GM19238 (cell line): ENCODE results near the gene EIF5A.
A peak's percentile ranks its signal among the peaks of the same experiment; 100 is the strongest.

Source experiments
- DNase-seq: peaks from one replicate; pipeline ENCODE4 v3.0.0; 2011; ENCODE audit warnings: low spot score; ENCODE audit not compliant: insufficient read length

Gene EIF5A

DNA sequence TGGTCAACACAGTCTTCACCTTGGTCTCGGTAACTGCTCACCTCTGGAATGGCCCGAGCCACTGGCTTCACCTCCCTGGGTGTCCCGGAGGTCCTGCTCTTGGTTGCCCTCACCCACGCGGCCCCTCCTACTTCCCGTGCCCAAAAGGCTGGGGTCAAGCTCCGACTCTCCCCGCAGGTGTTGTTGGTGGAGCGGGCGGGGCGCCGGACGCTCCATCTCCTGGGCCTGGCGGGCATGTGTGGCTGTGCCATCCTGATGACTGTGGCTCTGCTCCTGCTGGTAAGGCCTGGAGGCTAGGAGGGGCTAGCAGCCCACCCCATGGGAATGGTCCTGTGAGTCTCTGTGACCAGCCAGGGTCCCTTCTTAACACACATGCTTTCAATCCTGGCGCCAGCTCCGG is 22.5 kb upstream of the EIF5A start:
- DNase-seq = no peak

DNA sequence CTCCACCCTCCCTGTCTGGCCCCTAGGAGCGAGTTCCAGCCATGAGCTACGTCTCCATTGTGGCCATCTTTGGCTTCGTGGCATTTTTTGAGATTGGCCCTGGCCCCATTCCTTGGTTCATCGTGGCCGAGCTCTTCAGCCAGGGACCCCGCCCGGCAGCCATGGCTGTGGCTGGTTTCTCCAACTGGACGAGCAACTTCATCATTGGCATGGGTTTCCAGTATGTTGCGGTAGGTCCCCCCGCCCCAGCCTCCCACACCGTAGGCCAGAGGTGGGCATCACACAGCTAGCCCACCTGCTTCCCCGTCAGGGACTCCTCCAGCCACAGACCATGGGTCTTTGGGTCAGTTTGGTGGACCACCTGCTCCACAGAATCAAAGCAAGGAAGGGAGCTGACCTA is 21.7 kb upstream of the EIF5A start:
- no peak for DNase-seq

DNA sequence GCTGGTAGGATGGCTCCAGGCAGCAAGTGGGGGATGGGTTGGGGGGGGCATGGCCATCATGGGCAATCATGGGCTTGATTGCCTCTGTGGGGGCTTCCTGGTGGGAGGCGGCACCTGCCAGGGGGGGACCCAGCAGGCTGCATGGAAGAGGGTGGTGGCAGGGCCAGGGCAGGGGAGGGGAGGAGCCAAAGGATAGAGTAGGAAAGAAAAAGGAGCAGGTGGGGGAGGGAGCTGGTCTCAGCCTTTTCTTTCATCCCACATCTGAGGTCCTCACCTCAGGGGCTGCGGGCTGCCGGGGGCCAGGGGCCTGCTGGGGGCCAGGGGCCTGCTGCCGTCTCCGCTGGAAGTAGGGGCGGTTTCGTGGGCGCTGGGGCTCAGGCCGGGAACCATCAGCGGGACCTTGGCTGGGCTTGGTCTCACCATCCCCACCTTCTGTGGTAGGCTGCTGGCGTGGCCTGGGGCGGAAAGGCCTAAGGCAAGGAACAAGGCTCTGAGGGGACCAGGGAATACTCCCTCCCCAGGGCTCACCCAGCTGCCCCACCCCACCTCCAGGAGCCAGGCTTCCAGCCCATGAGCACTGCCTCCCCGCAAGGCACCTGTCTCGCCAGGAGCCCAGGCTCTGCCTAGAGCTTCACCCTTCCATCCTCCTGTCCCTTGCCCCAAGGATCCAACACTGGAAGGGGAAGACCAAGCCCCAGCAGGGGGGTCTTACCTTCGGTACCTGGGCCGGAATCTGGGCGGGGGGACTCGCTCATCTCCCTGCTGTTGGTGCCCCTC is 18.0 kb upstream of the EIF5A start:
- no peak for DNase-seq

DNA sequence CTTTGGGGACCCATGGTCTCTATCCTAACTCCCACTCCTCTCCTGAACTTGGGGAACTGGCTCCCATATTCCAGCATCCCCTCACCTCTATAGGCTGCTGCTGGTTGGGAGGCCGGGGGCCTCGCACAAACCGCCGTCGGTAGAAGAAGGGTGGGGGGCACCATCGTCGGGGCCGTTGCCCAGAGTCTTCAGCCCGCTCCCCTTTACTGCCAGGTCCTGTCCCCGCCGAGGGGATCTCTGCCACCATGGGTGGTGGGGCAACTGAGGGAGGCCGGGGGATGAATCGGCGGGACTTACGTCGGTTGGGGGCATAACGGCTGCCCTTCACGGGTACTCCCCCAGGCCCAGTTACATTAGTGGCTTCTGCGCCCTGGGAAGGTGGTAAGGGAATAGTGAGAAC is 17.3 kb upstream of the EIF5A start:
- DNase-seq = no peak

DNA sequence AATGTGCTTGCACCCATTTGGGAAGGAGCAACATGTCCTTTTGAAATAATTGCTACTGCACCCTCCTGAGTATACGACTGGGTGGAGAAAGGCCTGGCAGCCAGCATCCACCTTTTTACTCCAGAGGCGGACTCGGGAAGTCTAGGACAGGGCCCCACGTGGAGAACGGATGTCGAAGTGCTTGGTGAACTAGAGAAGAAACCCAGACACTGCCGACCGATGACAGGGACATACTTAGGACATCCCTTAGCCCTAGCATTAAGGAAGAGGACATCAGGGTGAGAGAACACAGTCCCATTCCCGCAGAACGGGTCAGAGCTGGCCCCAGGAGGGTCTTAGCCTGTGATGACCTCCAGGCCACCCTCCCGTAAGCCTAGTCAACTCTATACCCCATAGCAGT is 16.7 kb upstream of the EIF5A start:
- no peak for DNase-seq

DNA sequence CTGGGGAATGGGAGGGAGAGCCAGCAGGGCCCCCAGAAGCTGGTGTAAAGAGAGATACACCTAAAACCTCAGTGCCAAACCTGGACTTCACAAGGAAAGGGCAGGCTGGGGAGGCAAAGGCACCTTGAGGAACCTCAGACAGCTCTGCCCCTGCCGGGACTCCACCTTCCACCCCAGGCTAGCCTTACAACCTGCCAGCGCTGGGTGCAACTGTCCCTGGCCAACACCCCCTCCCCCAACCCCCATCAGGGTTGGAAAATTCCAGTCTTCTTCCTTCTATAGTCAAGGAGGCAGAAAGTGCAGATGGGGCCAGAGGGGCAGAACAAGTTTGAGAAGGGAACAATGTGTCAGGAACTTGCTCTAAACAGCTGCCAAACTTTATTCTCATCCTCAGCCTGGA is 15.2 kb upstream of the EIF5A start:
- no peak for DNase-seq

DNA sequence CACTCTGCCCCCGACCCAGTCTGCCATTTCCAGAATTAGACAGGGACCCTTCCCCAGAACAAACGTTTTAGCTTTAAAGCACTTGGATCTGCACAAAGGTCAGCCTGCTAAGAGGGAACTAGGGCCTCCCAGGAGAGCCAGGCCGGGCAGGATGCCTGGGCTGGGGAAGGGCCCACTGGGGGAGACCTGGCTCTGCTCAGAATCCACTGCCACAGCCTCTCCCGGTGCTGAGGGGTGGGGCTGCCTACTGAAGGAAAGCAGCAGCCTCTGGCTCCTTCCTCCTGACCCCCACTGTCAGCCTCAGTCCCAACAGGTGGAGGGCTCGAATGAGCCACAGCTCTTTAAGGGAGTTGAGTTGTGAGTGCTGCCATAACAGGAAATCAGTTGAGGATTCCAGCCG is 14.7 kb upstream of the EIF5A start:
- no peak for DNase-seq

DNA sequence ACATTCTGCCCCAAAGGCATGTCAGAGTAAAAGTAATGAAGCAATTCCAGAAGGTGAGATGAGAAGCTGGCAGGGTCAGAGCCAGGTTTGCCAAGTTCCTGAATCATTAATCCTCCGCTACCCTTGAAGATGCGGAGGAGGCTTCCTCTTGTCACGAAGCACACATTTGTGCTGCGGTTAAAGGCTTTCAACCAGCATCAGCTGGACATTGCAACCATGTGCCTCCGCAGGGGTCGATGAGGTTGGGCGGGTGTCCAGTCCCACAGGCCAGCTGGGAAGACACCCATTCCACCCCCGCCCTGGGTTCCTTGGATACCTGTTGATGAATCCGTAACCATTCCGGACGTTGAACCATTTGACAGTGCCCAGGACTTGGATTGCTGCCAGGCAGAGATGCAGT is 14.3 kb upstream of the EIF5A start:
- no peak for DNase-seq

DNA sequence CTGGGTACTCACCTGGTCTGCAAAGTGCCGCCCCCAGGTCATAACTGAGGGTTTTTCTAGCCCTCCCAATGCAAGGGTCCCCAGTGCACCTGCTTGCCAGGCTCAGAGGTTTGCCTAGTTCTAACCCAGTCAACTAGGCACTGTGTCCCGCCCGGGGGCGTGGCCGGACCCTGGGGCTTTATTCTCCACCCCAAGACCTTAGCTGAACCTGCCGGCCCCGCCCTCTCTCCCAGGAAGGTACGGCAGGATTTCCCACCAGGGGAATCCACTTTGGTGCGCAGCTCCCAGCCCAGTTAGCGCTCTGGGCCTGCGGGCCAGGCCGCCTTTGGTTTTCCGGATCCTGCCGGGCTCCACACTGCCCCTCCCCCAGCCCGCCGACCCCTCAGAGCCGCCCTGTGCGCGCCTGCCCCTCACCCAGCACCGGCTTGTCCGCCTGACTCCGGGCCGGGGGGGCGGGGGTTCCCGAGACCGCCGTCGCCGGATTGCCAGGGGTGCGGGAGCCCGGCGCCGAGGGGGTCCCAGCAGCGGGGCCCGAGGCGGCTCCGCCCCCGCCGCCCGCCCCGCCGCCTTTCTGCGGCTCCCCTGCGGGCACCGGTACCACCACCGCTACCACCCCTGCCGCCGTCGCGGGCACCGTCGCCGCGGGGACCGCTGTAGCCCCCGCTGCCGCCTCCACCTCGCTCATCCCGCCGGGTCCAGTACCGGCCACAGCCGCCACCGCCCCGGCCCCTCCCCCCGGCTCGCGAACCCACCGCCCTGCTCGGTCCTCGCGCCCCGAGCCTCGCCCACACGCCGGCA is 13.4 kb upstream of the EIF5A start:
- no peak for DNase-seq

DNA sequence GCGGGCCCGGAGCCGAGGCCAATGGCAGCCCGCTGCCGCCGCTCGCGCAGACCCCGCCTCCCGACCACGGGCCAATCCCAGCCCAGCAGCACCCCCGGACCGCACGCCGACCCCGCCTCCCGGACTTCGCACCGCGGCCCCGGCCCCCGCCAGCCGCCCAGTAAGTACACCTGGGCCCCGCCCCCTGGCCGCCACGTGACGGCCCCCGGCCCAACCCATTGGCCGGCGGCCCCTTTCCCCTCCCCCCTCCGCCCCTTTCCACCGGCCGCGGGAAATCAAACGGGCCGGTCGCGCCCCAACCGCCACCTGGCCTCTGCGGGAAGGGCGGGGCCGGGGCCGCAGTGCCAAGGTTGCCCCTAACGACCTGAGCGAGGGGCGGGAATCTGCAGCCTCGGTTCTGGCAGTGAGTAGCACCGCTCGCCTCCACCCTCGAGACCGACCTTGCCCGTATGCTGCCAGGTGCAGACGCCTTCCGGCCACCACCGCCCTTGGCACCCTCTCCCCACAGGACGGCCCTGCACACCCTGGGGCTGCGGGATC is 12.7 kb upstream of the EIF5A start, which contains the start of gene YBX2:
YBX2 (minus strand) TSS at position 26 of the 540 bp plus-strand sequence. CDS start 139 bp downstream, outside the sequence.
- peak; percentile 86 for DNase-seq

DNA sequence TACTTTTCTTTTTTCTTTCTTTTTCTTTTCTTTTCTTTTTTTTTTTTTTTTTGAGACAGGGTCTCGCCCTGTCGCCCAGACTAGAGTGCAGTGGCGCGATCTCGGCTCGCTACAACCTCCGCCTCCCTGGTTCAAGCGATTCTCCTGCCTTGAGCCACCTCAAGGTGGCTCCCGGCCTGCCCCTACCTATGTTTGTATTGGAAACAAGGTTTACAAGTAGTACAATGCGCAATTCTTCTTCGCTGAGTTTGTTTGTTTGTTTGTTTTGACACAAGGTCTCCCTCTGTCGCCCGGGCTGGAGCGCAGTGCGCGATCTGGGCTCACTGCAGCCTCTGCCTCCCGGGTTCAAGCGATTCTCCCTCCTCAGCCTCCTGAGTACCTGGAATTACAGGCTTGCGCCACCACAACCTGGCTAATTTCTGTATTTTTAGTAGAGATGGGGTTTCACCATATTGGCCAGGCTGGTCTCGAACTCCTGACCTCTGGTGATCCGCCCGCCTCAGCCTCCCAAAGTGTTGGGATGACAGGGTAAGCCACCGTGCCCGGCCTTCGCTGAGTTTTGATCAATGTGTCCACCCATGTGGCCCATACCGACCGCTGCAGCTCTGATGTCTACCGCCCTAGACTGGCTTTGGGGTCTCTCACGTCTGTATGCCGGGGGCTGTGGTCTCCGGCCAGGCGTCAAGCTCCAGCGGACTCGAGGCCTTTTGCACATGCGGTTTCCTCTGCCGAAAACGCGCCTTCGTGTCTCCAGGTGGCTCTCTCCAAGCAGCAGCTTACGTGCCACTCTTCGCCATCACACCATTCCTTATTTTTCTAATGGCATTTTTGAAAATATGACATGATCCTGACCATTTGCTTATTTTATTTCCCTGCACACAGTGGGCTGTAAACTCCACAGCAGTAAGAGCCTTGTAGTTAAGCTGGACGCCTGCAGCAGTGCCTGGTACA is 11.9 kb upstream of the EIF5A start:
- DNase-seq = no peak

DNA sequence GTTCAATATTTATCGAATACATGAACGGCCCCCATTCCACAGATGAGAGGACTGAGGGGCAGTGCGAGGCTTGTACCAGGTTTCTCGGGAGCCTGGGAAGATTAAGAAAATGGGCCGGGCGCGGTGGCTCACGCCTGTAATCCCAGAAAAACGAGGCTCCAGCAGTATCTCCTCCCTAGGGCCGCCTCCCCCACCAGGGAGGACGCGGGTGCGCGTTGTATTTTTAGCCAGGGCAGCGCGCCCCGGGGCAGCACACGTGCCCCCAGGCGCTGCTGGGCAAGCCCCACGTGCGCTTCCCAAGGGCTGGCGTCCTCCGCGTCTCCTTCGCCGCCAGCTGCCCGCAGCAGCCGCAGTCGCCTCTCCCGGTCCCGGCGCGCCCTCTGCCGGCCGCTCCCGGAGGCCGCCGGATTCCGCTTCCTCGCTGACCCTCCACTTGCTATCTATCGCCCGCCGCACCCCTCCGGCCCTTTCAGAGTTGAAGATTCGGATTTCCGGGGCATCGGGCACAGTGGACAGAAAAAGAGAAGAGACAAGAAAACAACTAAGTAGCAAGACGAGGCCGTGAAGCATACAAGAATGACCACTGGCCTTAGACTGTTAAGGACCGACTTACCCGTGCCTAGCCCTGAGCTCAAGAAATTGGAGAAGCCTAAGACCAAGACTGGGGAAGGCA is 11.1 kb upstream of the EIF5A start:
- peak; percentile 78 for DNase-seq

DNA sequence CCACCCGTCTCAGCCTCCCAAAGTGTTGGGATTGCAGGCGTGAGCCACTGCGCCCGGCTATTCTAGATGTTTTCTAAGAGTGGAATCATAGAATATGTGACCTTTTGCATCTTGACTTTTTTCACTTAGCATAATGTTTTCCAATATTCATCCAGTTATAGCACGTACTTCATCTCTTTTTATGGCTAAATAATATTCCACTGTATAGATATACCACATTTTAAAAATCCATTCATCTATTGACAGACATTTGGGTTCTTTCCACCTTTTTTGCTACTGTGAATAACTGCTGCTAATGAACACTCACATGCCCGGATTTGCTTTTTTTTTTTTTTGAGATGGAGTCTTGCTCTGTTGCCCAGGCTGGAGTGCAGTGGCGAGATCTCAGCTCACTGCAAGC is 3.2 kb upstream of the EIF5A start:
- DNase-seq = no peak

DNA sequence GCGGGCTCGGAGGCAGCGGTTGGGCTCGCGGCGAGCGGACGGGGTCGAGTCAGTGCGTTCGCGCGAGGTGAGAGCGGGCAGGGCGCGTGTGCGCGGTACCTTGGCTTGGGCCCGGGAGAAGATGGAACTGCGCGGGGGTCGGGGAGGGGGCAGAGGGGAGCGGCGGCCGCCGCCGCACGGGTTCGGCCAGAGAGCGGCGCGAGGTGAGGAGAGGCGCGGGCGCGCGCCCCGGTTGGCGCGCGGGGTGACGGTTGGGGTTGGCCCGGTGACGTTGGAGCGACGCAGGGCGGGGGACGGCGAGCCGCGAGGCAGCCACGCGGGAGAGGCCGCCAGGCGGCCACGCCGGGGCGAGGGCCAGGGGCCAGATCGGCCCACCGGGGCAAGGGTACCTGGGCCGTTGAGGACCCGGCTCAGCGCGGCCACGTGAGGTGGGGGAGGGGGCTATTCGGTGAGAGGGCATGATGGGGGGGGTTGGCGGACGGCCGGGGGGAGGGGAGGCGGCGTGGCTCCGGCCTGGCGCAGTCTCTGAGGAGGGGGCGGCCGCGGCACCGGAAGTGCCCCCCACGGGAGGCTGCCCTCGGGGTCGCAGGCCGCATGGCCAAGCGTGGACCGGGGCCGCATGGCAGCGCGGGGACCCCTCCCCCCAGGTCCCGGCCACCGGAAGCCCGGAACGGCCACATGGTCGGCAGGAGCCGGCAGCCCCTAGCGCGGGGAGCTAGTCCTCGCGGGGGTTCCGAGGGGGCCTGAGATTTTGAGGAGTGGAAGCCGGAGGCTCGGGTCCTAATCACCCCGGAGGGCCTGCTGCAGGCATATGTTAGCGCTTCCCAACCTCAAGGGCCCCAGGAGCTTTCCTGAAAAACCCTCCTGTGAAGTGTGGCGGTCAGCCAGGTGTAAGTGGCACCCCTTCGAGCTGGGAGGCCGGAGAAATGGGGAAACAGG is 527 bp downstream of the EIF5A start:
- DNase-seq = no peak

DNA sequence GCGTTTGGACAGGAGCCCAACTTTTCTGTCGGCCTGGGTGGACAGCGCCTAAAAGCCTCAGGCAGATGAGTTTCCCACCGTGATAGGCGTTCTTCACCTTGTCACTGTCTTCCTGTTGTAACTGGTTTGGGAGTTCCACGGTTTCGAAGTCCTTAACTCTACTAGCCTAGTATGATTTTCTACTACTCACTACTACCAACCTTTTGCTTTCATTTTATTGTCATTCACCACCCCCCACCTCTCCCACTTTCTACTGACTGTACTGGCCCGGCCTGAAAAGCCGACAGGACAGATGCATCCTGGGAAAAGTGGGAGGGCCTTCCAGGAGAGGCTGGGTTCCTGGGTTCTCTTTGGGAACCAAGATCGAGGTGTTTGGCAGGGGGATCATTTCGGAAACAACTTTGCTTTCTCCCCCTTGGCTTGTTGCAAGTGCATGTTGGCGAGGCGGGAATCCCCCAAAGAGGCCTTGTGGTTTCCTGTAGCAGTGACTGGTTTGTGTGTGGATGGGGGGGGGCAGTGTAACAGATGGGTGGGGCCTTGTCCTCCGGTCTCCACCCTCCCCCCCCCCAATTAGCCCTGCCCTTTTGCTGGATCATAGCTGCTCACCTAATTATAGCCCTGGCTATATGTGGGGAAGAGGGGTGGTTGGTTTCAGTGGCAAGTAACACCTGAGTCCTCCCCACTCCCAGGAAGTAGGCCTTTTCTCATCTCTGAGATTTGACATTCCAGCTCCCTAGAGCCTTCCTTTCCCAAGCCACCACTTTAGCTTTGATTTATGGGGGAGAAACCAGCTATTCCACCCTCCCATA is 1.4 kb downstream of the EIF5A start:
- peak; percentile 76 for DNase-seq

DNA sequence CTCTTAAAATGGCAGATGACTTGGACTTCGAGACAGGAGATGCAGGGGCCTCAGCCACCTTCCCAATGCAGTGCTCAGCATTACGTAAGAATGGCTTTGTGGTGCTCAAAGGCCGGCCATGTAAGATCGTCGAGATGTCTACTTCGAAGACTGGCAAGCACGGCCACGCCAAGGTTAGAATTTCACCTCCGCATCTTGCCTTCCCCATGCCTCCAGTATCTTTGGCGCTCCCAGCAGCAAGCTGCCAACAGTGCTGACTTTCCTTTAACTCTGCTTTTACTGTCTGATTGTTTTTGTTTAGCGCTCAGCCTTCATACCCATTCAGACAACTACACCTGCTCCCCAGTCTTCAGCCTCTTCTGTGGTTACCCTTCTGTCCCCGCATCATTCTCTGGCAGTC is 2.2 kb downstream of the EIF5A start:
- DNase-seq = no peak

DNA sequence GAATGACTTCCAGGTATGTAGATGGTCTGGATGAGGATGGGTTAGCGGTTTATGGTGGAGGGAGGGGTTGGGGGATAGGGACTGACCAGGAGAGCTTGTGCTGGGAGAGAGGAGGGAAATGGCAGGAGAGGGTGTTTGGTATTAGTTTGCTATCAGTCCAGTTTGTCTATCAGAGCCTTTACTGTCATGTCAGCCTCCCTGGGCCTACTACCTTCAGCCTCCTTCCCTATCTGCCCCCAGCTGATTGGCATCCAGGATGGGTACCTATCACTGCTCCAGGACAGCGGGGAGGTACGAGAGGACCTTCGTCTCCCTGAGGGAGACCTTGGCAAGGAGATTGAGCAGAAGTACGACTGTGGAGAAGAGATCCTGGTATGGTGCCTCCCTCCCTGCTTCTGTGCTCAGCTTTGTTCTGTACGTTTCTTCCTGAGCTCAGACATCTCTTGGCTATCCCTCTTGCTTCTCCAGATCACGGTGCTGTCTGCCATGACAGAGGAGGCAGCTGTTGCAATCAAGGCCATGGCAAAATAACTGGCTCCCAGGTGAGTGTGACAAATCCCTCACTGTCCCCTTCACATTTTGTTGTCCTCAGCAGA is 3.8 kb downstream of the EIF5A start:
- no peak for DNase-seq

DNA sequence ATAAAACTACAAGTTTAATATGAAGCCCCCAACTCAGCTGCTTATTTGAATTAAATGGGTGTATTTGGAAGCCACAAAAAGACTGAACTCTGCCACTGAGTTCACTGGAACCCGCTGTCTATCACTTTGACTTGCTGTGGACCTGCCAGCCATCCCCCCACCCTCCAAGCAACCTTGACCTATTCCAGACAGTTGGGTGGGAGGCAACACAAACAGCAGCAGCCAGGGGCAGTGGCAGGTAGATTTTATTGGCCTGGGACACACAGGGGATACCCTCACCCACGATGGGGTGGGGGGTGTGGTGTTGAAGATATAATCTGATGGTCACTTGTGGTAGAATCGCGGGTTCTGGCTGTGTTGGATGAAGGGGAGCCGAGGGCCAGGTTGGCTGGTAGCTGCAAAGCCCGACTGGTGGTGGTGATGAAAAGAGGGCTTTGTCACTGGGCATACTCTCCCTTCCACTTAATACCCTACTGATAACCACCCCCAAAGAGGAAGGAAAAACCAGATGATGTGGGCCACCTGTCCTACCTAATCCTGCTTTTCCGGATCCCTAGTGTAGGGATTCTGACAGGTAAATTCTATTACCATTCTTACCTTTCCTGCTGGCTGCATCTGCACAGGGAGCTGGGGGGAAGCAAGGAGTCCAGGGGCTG is 5.1 kb downstream of the EIF5A start:
- DNase-seq = no peak
